WTC11 (cell line): ENCODE data around the gene ANKRD33. TPM values are rescaled to one million over a fixed set of nuclear protein-coding genes. Genes with fewer than 3 reads are reported as not detected.

Experiments
- ATAC-seq: fragments of 200-7000 bp; cut with Tn5 transposase; 2 replicates; pipeline ENCODE4 v1.10.0; 2021; ENCODE audit warnings: mild to moderate bottlenecking, moderate library complexity
- CTCF ChIA-PET: fragments of 300-600 bp; sonication (Branson Sonifier 250); formaldehyde crosslinking; loops from one replicate; lab custom pipeline; 2021; ENCODE audit warnings: antibody characterized with exemption; lab: Charles Lee
- POLR2A ChIA-PET: fragments of 350-600 bp; sonication (Branson Sonifier 250); formaldehyde crosslinking; loops from one replicate; lab custom pipeline; 2021; ENCODE audit warnings: antibody characterized with exemption; lab: Charles Lee
- DNase-seq: peaks from one replicate; pipeline ENCODE4 v3.0.0; 2021; ENCODE audit warnings: low spot score
- H3K27ac Mint-ChIP-seq: 2 replicates; pipeline ENCODE4 v1.8.0; 2021; ENCODE audit warnings: mixed read lengths
- H3K27me3 Mint-ChIP-seq: 2 replicates; pipeline ENCODE4 v1.8.0; 2021; ENCODE audit warnings: low read depth, mild to moderate bottlenecking, moderate library complexity, mixed read lengths
- H3K36me3 Mint-ChIP-seq: 2 replicates; pipeline ENCODE4 v1.8.0; 2021; ENCODE audit warnings: mixed read lengths
- H3K4me1 Mint-ChIP-seq: 2 replicates; pipeline ENCODE4 v1.8.0; 2022; ENCODE audit warnings: mixed read lengths
- H3K4me3 Mint-ChIP-seq: 2 replicates; pipeline ENCODE4 v1.8.0; 2021; ENCODE audit warnings: mild to moderate bottlenecking, moderate library complexity, mixed read lengths
- H3K9me3 Mint-ChIP-seq: 2 replicates; pipeline ENCODE4 v1.8.0; 2021; ENCODE audit warnings: mixed read lengths
- CREB1 ChIP-seq: sonication (generic); formaldehyde crosslinking; IDR thresholded peaks from 2 replicates; pipeline ENCODE4 v1.8.0; 2023; ENCODE audit warnings: mild to moderate bottlenecking, missing genetic modification reagents
- FOXK1 ChIP-seq: sonication (generic); formaldehyde crosslinking; IDR thresholded peaks from 2 replicates; pipeline ENCODE4 v1.8.0; 2022; ENCODE audit warnings: mild to moderate bottlenecking, moderate library complexity, missing genetic modification reagents
- GTF2I ChIP-seq: fragments of 250-450 bp; sonication (Bioruptor Pico); conservative IDR thresholded peaks from 2 replicates; pipeline ENCODE4 v1.4.0; 2021; ENCODE audit warnings: mild to moderate bottlenecking
- IRF2 ChIP-seq: sonication (generic); formaldehyde crosslinking; IDR thresholded peaks from 2 replicates; pipeline ENCODE4 v1.8.0; 2022; ENCODE audit warnings: low read depth, missing genetic modification reagents, borderline replicate concordance
- MXD4 ChIP-seq: fragments of 250-450 bp; sonication (Bioruptor Pico); IDR thresholded peaks from 2 replicates; pipeline ENCODE4 v1.8.0; 2021; ENCODE audit warnings: mild to moderate bottlenecking, moderate library complexity, borderline replicate concordance
- NR2C2 ChIP-seq: sonication (generic); formaldehyde crosslinking; IDR thresholded peaks from 2 replicates; pipeline ENCODE4 v1.8.0; 2022; ENCODE audit warnings: mild to moderate bottlenecking, missing genetic modification reagents
- OVOL2 ChIP-seq: fragments of 250-450 bp; sonication (Bioruptor Pico); IDR thresholded peaks from 2 replicates; pipeline ENCODE4 v1.9.0; 2021; ENCODE audit warnings: mild to moderate bottlenecking, borderline replicate concordance
- RELA ChIP-seq: sonication (generic); formaldehyde crosslinking; IDR thresholded peaks from 2 replicates; pipeline ENCODE4 v1.8.1; 2022; ENCODE audit warnings: missing genetic modification reagents, mild to moderate bottlenecking, borderline replicate concordance
- SMAD4 ChIP-seq: sonication (generic); formaldehyde crosslinking; IDR thresholded peaks from 2 replicates; pipeline ENCODE4 v1.8.0; 2022; ENCODE audit warnings: mild to moderate bottlenecking, missing genetic modification reagents
- TEAD4 ChIP-seq: sonication (generic); formaldehyde crosslinking; IDR thresholded peaks from 2 replicates; pipeline ENCODE4 v1.8.0; 2022; ENCODE audit warnings: mild to moderate bottlenecking, missing genetic modification reagents
- ZBTB21 ChIP-seq: sonication (generic); formaldehyde crosslinking; IDR thresholded peaks from 2 replicates; pipeline ENCODE4 v1.8.1; 2023; ENCODE audit warnings: mild to moderate bottlenecking, missing genetic modification reagents, borderline replicate concordance
- ZNF671 ChIP-seq: fragments of 250-450 bp; sonication (Bioruptor Pico); IDR thresholded peaks from 2 replicates; pipeline ENCODE4 v1.8.0; 2021; ENCODE audit warnings: mild to moderate bottlenecking
- total RNA-seq: library from RNA; stranded (reverse); gene quantifications from 3 replicates; pipeline ENCODE4 v1.2.3, GENCODE V29; 2021
- TF ChIP-seq, protein P1 (sequence below): sonication (generic); formaldehyde crosslinking; IDR thresholded peaks from 2 replicates; pipeline ENCODE4 v1.8.1; 2023; ENCODE audit warnings: mild to moderate bottlenecking, missing genetic modification reagents, borderline replicate concordance
- TF ChIP-seq, protein P2 (sequence below): sonication (generic); formaldehyde crosslinking; IDR thresholded peaks from 2 replicates; pipeline ENCODE4 v1.8.0; 2023; ENCODE audit warnings: missing genetic modification reagents
- TF ChIP-seq, protein P3 (sequence below): sonication (generic); formaldehyde crosslinking; IDR thresholded peaks from 2 replicates; pipeline ENCODE4 v1.8.0; 2022; ENCODE audit warnings: mild to moderate bottlenecking, missing genetic modification reagents
- TF ChIP-seq, protein P4 (sequence below): fragments of 250-450 bp; sonication (Bioruptor Pico); IDR thresholded peaks from 2 replicates; pipeline ENCODE4 v1.8.0; 2021; ENCODE audit warnings: mild to moderate bottlenecking
- TF ChIP-seq, protein P5 (sequence below): sonication (generic); formaldehyde crosslinking; IDR thresholded peaks from 2 replicates; pipeline ENCODE4 v1.8.1; 2023; ENCODE audit warnings: mild to moderate bottlenecking, missing genetic modification reagents

The ANKRD33 gene
- total RNA-seq, 1 experiment from 2014 or later = 1.7 TPM

DNA sequence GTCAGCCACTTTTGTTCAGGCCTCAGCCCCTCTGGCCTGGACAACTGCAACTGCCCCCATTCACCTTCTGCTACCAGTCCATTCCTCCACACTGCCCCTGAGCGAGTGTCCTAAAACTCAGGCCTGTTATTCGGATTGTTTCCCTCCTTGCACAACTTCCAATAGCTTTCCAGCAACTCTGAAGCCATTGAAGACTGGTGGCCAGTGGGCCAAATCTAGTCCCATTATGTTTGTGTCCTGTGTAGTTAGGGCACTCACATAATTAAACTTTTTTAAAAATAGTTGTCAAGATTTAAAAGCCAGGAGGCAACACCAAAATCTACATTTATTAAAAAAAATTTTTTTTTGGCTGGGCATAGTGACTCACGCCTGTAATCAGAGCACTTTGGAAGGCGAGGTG is 21.6 kb upstream of the ANKRD33 start (continued):
- TF ChIP-seq ZNF671 (CRISPR knock-in tag) (no peak), SMAD4 (CRISPR knock-in tag) (no peak), CREB1 (CRISPR knock-in tag) (no peak), RELA (CRISPR knock-in tag) (no peak)
- TF ChIP-seq, protein P1, sequence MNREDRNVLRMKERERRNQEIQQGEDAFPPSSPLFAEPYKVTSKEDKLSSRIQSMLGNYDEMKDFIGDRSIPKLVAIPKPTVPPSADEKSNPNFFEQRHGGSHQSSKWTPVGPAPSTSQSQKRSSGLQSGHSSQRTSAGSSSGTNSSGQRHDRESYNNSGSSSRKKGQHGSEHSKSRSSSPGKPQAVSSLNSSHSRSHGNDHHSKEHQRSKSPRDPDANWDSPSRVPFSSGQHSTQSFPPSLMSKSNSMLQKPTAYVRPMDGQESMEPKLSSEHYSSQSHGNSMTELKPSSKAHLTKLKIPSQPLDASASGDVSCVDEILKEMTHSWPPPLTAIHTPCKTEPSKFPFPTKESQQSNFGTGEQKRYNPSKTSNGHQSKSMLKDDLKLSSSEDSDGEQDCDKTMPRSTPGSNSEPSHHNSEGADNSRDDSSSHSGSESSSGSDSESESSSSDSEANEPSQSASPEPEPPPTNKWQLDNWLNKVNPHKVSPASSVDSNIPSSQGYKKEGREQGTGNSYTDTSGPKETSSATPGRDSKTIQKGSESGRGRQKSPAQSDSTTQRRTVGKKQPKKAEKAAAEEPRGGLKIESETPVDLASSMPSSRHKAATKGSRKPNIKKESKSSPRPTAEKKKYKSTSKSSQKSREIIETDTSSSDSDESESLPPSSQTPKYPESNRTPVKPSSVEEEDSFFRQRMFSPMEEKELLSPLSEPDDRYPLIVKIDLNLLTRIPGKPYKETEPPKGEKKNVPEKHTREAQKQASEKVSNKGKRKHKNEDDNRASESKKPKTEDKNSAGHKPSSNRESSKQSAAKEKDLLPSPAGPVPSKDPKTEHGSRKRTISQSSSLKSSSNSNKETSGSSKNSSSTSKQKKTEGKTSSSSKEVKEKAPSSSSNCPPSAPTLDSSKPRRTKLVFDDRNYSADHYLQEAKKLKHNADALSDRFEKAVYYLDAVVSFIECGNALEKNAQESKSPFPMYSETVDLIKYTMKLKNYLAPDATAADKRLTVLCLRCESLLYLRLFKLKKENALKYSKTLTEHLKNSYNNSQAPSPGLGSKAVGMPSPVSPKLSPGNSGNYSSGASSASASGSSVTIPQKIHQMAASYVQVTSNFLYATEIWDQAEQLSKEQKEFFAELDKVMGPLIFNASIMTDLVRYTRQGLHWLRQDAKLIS = no peak

DNA sequence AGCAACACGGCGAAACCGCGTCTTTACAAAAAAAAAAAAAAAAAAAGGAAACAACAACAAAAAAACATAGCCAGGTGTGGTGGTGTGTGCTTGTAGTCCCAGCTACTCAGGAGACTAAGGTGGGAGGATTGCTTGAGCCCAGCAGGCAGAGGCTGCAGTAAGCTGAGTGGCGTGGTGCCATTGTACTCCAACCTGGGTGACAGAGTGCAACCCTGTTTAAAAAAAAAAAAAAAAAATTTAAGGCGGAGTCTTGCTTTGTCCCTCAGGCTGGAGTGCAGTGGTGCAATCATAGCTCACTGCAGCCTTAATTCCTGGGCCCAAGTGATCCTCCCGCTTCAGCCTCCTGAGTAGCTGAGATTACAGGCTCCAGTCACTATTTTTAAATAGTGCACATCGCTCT is 21.1 kb upstream of the ANKRD33 start:
- Mint-ChIP-seq H3K27ac (no peak overlapping the region), H3K36me3 (no peaks in the 10 kb centered on the region), H3K4me3 (no peak overlapping the region), H3K4me1 (peaks cover 76% of the 10 kb centered on the region), H3K27me3 (peaks cover 77% of the 10 kb centered on the region), H3K9me3 (no peaks in the 10 kb centered on the region)
- CTCF ChIA-PET = interaction anchor here (0.6 to 6.4 kb wide), 9 partner anchors 7 to 107 kb away, joined by 3 to 126 read pairs (median 3); no protein-coding TSS in a partner anchor
- ATAC-seq (no peak), DNase-seq (no peak)
- POLR2A ChIA-PET = interaction anchor here (1.0 kb wide), 1 partner anchor 10 kb away, joined by 3 read pairs; no protein-coding TSS in a partner anchor
- TF ChIP-seq, protein P2, sequence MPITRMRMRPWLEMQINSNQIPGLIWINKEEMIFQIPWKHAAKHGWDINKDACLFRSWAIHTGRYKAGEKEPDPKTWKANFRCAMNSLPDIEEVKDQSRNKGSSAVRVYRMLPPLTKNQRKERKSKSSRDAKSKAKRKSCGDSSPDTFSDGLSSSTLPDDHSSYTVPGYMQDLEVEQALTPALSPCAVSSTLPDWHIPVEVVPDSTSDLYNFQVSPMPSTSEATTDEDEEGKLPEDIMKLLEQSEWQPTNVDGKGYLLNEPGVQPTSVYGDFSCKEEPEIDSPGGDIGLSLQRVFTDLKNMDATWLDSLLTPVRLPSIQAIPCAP = no peak

DNA sequence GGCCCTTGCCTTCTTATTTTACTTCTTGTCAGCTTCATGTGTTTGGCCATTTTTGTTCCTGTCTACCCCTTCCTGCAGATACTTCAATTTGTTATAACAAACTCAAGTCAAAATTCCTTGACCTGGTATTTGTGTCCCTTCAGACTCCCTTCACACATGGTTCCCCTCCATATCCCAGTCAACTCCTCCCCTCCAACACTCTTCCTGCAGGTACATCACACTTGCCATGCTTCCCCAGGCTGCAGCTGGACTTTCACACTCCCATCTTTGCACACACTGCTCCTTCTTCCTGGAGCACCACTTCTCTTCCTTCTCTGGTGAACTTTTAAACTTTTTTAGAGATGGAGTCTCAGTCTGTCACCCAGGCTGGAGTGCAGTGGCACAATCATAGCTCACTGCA is 20.5 kb upstream of the ANKRD33 start:
- TF ChIP-seq IRF2 (CRISPR knock-in tag) (no peak), MXD4 (CRISPR knock-in tag) (no peak), RELA (CRISPR knock-in tag) (no peak), OVOL2 (CRISPR knock-in tag) (no peak), ZBTB21 (CRISPR knock-in tag) (no peak), GTF2I (CRISPR knock-in tag) (no peak), NR2C2 (CRISPR knock-in tag) (no peak), TEAD4 (CRISPR knock-in tag) (no peak)
- TF ChIP-seq, protein P3, sequence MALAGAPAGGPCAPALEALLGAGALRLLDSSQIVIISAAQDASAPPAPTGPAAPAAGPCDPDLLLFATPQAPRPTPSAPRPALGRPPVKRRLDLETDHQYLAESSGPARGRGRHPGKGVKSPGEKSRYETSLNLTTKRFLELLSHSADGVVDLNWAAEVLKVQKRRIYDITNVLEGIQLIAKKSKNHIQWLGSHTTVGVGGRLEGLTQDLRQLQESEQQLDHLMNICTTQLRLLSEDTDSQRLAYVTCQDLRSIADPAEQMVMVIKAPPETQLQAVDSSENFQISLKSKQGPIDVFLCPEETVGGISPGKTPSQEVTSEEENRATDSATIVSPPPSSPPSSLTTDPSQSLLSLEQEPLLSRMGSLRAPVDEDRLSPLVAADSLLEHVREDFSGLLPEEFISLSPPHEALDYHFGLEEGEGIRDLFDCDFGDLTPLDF (CRISPR knock-in tag) = no peak
- CTCF ChIA-PET = interaction anchor here (0.8 to 6.4 kb wide), 7 partner anchors 6 to 103 kb away, joined by 3 to 126 read pairs (median 4); no protein-coding TSS in a partner anchor
- Mint-ChIP-seq H3K9me3 (no peaks in the 10 kb centered on the region), H3K36me3 (no peaks in the 10 kb centered on the region), H3K4me3 (no peak overlapping the region), H3K27ac (no peak overlapping the region), H3K27me3 (peaks cover 71% of the 10 kb centered on the region), H3K4me1 (peaks cover 76% of the 10 kb centered on the region)
- POLR2A ChIA-PET = interaction anchor here (1.0 kb wide), 1 partner anchor 11 kb away, joined by 3 read pairs; no protein-coding TSS in a partner anchor
- ATAC-seq (no peak), DNase-seq (no peak)

DNA sequence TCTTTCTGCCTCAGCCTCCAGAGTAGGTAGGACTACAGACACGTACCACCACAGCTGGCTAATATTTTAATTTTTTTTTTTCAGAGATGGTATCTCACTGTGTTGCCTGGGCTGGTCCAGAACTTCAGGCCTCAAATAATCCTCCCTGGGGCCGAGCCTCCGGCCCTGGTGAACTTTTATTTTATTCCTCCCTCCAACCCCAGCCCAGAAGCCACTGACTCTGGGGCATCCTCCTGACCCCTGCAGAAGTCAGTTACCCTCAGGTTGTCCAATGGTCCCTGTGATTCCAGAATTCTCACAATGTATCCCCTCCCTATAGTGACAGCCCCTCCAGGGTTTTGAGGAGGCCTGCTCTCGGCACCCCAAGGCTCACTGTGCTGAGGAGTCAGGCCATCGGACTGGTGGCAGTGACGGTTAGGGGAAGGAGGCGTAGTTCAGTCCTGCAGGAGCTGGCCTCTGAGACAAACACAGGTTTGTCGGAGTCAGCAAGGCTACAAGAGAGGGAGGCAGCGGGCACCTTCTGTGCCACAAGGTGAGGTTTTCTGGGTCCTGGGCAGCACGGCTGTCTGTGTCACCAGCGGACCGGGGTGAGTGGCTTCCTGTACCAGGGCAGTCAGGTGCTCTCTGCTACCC is 20.0 kb upstream of the ANKRD33 start:
- H3K4me3 Mint-ChIP-seq = peak overlapping the region; percentile 78
- H3K36me3 Mint-ChIP-seq = no peaks in the 10 kb centered on the region
- CTCF ChIA-PET = interaction anchor here (1.8 to 1.9 kb wide), 2 partner anchors 44 to 47 kb away, joined by 5 read pairs; no protein-coding TSS in a partner anchor
- DNase-seq = no peak
- ATAC-seq = no peak
- no peaks in the 10 kb centered on the region for H3K9me3 Mint-ChIP-seq
- POLR2A ChIA-PET = no interaction called here
- H3K27me3 Mint-ChIP-seq = peaks cover 65% of the 10 kb centered on the region
- H3K4me1 Mint-ChIP-seq = peaks cover 76% of the 10 kb centered on the region
- H3K27ac Mint-ChIP-seq = no peak overlapping the region
- TF ChIP-seq FOXK1 (CRISPR knock-in tag) = no peak
- TF ChIP-seq, protein P4, sequence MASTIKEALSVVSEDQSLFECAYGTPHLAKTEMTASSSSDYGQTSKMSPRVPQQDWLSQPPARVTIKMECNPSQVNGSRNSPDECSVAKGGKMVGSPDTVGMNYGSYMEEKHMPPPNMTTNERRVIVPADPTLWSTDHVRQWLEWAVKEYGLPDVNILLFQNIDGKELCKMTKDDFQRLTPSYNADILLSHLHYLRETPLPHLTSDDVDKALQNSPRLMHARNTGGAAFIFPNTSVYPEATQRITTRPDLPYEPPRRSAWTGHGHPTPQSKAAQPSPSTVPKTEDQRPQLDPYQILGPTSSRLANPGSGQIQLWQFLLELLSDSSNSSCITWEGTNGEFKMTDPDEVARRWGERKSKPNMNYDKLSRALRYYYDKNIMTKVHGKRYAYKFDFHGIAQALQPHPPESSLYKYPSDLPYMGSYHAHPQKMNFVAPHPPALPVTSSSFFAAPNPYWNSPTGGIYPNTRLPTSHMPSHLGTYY (CRISPR knock-in tag) = no peak
- no peak for TF ChIP-seq SMAD4 (CRISPR knock-in tag)
- TF ChIP-seq, protein P5, sequence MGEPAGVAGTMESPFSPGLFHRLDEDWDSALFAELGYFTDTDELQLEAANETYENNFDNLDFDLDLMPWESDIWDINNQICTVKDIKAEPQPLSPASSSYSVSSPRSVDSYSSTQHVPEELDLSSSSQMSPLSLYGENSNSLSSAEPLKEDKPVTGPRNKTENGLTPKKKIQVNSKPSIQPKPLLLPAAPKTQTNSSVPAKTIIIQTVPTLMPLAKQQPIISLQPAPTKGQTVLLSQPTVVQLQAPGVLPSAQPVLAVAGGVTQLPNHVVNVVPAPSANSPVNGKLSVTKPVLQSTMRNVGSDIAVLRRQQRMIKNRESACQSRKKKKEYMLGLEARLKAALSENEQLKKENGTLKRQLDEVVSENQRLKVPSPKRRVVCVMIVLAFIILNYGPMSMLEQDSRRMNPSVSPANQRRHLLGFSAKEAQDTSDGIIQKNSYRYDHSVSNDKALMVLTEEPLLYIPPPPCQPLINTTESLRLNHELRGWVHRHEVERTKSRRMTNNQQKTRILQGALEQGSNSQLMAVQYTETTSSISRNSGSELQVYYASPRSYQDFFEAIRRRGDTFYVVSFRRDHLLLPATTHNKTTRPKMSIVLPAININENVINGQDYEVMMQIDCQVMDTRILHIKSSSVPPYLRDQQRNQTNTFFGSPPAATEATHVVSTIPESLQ (CRISPR knock-in tag) = no peak
